ENCODE measurements around the gene ARFIP2.

Gene ARFIP2

DNA sequence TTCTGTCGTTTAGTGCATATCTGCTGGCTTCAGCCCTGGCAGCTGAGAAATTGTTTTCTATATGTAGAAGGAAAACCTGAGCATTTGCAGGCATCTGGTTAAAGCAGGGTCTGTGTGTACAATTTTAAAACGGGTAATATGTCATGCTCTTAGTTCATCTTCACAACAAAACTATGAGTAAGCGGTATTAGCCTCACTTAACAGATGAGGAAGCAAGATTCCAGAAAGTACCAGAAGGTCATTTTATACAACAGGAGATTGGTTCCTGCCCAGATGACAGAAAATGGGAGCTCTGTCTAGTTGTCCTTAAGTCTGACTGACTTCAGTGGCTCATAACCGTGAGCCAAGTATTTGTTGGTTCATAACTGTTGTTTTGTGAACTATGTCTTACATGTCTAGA, 1.3 kb upstream of the ARFIP2 start:
- H3K9me3 ChIP-seq (ENCODE audit: control insufficient read depth, insufficient read depth, low read length), result no peaks in the 10 kb centered on the region
- H3K27ac ChIP-seq (ENCODE audit: low read depth, low read length), result peak overlapping the region; percentile 95
- H3K4me1 ChIP-seq (ENCODE audit: control insufficient read depth, insufficient read depth, low read length), result peaks cover 12% of the 10 kb centered on the region
- H3K27me3 ChIP-seq (ENCODE audit: control insufficient read depth, insufficient read depth, low read length), result no peaks in the 10 kb centered on the region
- H3K4me3 ChIP-seq (ENCODE audit: low read depth, low read length), result peak overlapping the region; percentile 100
- no peak overlapping the region; the same call in 1 of the 2 replicates for H3K9ac ChIP-seq (ENCODE audit: low read depth, low read length)
- H3K36me3 ChIP-seq (ENCODE audit: control insufficient read depth, insufficient read depth, low read length), result peaks cover 79% of the 10 kb centered on the region

DNA sequence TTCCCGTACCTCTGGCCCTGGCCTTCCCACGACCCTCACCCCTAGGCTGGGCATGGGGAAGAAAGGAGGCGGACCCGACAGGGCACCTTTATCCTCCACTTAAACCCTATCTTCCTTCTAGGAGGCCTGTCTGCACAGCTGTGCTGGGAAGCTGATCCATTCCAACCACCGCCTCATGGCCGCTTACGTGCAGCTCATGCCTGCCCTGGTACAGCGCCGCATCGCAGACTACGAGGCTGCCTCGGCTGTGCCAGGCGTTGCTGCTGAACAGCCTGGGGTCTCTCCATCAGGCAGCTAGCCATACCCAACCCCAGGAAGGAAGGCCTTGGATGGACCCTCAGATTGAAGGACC, 769 bp upstream of the ARFIP2 start:
- H3K4me3 ChIP-seq (ENCODE audit: low read depth, low read length), result peak overlapping the region; percentile 100
- no peaks in the 10 kb centered on the region for H3K27me3 ChIP-seq (ENCODE audit: control insufficient read depth, insufficient read depth, low read length)
- H3K4me1 ChIP-seq (ENCODE audit: control insufficient read depth, insufficient read depth, low read length), result peaks cover 12% of the 10 kb centered on the region
- no peaks in the 10 kb centered on the region for H3K9me3 ChIP-seq (ENCODE audit: control insufficient read depth, insufficient read depth, low read length)
- H3K27ac ChIP-seq (ENCODE audit: low read depth, low read length), result peak overlapping the region; percentile 95
- peak overlapping the region; percentile 95 for H3K9ac ChIP-seq (ENCODE audit: low read depth, low read length)
- peaks cover 79% of the 10 kb centered on the region for H3K36me3 ChIP-seq (ENCODE audit: control insufficient read depth, insufficient read depth, low read length)

- Histone ChIP-seq H3K9me3 (ENCODE audit: control insufficient read depth, insufficient read depth, low read length) (no peaks in the 10 kb centered on the region), H3K27ac (ENCODE audit: low read depth, low read length) (peak overlapping the region; percentile 95), H3K36me3 (ENCODE audit: control insufficient read depth, insufficient read depth, low read length) (peaks cover 68% of the 10 kb centered on the region), H3K27me3 (ENCODE audit: control insufficient read depth, insufficient read depth, low read length) (no peaks in the 10 kb centered on the region), H3K4me1 (ENCODE audit: control insufficient read depth, insufficient read depth, low read length) (peaks cover 12% of the 10 kb centered on the region), H3K9ac (ENCODE audit: low read depth, low read length) (peak overlapping the region; percentile 92), H3K4me3 (ENCODE audit: low read depth, low read length) (peak overlapping the region; percentile 100)
Observed at GRCh38 chr11:6480299-6480914, 724 bp downstream of the ARFIP2 start.

DNA sequence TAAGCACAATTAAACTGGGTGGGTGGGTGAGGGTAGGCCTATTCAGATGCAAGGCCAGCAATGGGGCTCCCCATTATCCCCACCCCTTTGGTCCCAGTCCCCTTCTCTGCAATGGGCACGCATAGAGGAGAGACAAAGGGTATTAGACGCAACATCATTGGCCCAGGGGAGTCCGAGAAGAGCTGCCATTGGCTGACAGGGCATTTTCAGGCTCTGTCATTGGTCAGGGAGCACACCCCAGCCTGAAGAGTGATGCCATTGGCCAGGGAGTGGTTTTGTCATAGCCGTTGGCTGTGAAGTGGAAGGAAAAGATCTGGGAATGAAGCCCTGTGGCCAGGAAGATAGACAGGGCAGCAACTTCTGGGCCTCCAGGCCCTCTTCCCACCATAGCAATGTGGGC, 4.6 kb downstream of the ARFIP2 start:
- Histone ChIP-seq H3K9ac (ENCODE audit: low read depth, low read length) (no peak overlapping the region), H3K36me3 (ENCODE audit: control insufficient read depth, insufficient read depth, low read length) (peaks cover 36% of the 10 kb centered on the region), H3K4me1 (ENCODE audit: control insufficient read depth, insufficient read depth, low read length) (peaks cover 24% of the 10 kb centered on the region), H3K9me3 (ENCODE audit: control insufficient read depth, insufficient read depth, low read length) (no peaks in the 10 kb centered on the region), H3K27ac (ENCODE audit: low read depth, low read length) (no peak overlapping the region), H3K4me3 (ENCODE audit: low read depth, low read length) (no peak overlapping the region), H3K27me3 (ENCODE audit: control insufficient read depth, insufficient read depth, low read length) (no peaks in the 10 kb centered on the region; the same call in 1 of the 2 replicates)

DNA sequence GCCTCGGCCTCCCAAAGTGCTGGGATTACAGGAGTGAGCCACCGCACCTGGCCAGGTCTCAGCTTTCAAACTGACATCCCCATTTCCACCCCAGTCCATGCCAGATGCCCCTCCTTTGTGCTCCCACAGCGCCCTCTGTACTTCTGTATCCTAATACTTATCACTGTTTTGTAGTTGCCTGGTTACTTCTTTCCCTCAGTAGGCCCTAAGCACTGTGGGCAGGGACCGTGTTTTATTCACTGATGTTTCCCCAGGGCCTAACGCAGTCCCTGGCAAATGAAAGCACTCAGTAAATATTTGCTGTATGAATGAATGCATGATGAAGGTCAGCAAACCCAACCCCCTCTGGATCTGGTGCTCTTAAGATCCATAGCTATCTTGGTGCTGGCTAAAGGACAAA, 5.2 kb downstream of the ARFIP2 start:
- H3K4me3 ChIP-seq (ENCODE audit: low read depth, low read length), result no peak overlapping the region
- H3K9me3 ChIP-seq (ENCODE audit: control insufficient read depth, insufficient read depth, low read length), result no peaks in the 10 kb centered on the region
- peaks cover 36% of the 10 kb centered on the region for H3K36me3 ChIP-seq (ENCODE audit: control insufficient read depth, insufficient read depth, low read length)
- no peak overlapping the region for H3K9ac ChIP-seq (ENCODE audit: low read depth, low read length)
- peaks cover 2% of the 10 kb centered on the region; the same call in 1 of the 2 replicates for H3K27me3 ChIP-seq (ENCODE audit: control insufficient read depth, insufficient read depth, low read length)
- peaks cover 24% of the 10 kb centered on the region for H3K4me1 ChIP-seq (ENCODE audit: control insufficient read depth, insufficient read depth, low read length)
- H3K27ac ChIP-seq (ENCODE audit: low read depth, low read length), result no peak overlapping the region

DNA sequence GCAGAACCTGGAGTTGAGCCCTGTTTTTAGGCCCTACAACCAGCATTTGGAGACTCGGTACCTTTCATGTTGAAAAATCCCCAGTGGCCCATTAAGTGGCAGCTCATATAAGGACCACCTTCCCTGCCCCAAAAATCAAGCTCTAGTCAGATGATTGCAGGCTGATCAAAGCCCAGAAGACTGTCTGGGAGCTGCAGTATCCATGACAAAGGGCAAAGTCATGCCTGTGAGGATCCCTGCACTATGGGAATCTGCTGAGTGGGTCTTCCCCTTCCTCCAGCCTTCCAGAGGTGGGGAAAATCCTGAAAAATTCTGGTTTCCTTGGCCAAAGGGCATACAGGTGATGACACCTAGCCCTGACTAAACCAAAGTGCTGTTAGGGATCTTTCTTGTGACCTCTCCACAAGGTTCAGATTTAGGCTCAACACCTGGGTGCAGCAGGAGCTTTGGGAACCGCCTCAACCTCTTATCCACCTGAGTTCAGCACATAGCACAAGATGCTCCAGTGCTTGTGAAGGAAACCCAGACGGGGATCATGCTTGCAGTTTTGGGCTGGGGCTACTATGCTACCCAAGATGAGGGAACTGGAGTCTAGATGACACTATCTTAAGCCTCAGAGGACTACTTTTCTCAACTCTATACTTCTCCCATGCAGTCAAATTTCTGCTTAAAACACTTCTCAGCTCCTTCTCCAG, 6.2 kb downstream of the ARFIP2 start:
- Histone ChIP-seq H3K4me3 (ENCODE audit: low read depth, low read length) (peak overlapping the region; percentile 67), H3K36me3 (ENCODE audit: control insufficient read depth, insufficient read depth, low read length) (peaks cover 35% of the 10 kb centered on the region), H3K27me3 (ENCODE audit: control insufficient read depth, insufficient read depth, low read length) (peaks cover 2% of the 10 kb centered on the region; the same call in 1 of the 2 replicates), H3K27ac (ENCODE audit: low read depth, low read length) (peak overlapping the region; percentile 86), H3K9ac (ENCODE audit: low read depth, low read length) (no peak overlapping the region), H3K4me1 (ENCODE audit: control insufficient read depth, insufficient read depth, low read length) (peaks cover 18% of the 10 kb centered on the region), H3K9me3 (ENCODE audit: control insufficient read depth, insufficient read depth, low read length) (no peaks in the 10 kb centered on the region)

DNA sequence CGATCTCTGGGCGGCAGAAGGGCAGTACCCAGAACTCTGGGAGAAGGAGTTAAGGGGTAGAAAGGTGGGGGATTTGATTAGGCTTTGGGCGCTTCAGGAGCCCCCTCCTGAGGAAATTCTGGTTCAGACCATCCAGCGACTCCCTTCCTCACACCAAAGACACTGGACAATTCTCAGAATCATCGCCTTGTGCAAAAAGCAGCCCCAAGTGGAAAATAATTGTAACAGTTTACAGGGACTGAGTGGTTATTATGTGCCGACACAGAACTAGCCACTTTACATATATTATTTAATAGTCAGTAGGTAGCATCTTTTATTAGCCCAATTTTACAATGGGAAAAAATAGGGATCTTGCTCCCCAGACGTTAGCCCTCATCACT, 6.7 kb downstream of the ARFIP2 start:
- Histone ChIP-seq H3K27me3 (ENCODE audit: control insufficient read depth, insufficient read depth, low read length) (peaks cover 2% of the 10 kb centered on the region; the same call in 1 of the 2 replicates), H3K4me3 (ENCODE audit: low read depth, low read length) (peak overlapping the region; percentile 67), H3K27ac (ENCODE audit: low read depth, low read length) (peak overlapping the region; percentile 86), H3K9me3 (ENCODE audit: control insufficient read depth, insufficient read depth, low read length) (no peaks in the 10 kb centered on the region), H3K36me3 (ENCODE audit: control insufficient read depth, insufficient read depth, low read length) (peaks cover 29% of the 10 kb centered on the region), H3K9ac (ENCODE audit: low read depth, low read length) (peak overlapping the region; percentile 73), H3K4me1 (ENCODE audit: control insufficient read depth, insufficient read depth, low read length) (peaks cover 21% of the 10 kb centered on the region)

GRCh38 chr11:6473451-6474412, 7.4 kb downstream of the ARFIP2 start, which contains the start of gene TRIM3:
Gene TRIM3, minus strand, starts transcription at chr11:6473941. Its CDS starts 8,246 bp downstream, at chr11:6465695.
- no peaks in the 10 kb centered on the region for H3K9me3 ChIP-seq (ENCODE audit: control insufficient read depth, insufficient read depth, low read length)
- H3K4me3 ChIP-seq (ENCODE audit: low read depth, low read length), result peak within 1 kb of the TSS; percentile 92
- peak within 1 kb of the TSS; percentile 73 for H3K9ac ChIP-seq (ENCODE audit: low read depth, low read length)
- H3K27me3 ChIP-seq (ENCODE audit: control insufficient read depth, insufficient read depth, low read length), result peaks cover 2% of the 10 kb centered on the region; the same call in 1 of the 2 replicates
- H3K4me1 ChIP-seq (ENCODE audit: control insufficient read depth, insufficient read depth, low read length), result peaks cover 25% of the 10 kb centered on the region
- peak within 1 kb of the TSS; percentile 86 for H3K27ac ChIP-seq (ENCODE audit: low read depth, low read length)
- peaks cover 22% of the 10 kb centered on the region for H3K36me3 ChIP-seq (ENCODE audit: control insufficient read depth, insufficient read depth, low read length)

DNA sequence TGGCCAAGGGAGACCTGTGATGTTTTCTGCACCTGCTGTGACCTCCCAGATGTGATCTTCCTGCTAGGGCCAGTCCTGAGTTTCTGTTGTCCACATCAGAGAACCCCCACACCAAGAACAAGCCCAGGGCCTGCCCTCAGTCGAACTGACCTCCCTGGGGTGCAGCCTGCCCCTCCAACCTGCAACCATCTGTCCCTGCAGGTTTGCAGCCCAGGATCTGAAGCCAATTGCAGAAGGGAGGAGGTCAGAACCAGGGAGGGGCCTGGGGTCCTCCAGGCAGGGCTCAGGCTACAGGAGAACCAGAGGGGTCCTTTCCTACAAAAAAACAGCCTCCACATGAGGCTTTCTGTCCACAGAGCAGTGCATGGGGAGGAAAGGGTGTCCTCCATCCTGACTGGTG, 8.2 kb downstream of the ARFIP2 start:
- peaks cover 2% of the 10 kb centered on the region; the same call in 1 of the 2 replicates for H3K27me3 ChIP-seq (ENCODE audit: control insufficient read depth, insufficient read depth, low read length)
- H3K4me1 ChIP-seq (ENCODE audit: control insufficient read depth, insufficient read depth, low read length), result peaks cover 27% of the 10 kb centered on the region
- H3K4me3 ChIP-seq (ENCODE audit: low read depth, low read length), result peak overlapping the region; percentile 92; the same call in 1 of the 2 replicates
- no peak overlapping the region for H3K27ac ChIP-seq (ENCODE audit: low read depth, low read length)
- peaks cover 15% of the 10 kb centered on the region for H3K36me3 ChIP-seq (ENCODE audit: control insufficient read depth, insufficient read depth, low read length)
- H3K9ac ChIP-seq (ENCODE audit: low read depth, low read length), result no peak overlapping the region
- H3K9me3 ChIP-seq (ENCODE audit: control insufficient read depth, insufficient read depth, low read length), result no peaks in the 10 kb centered on the region

- H3K4me3 ChIP-seq (ENCODE audit: low read depth, low read length), result no peak overlapping the region
- H3K27ac ChIP-seq (ENCODE audit: low read depth, low read length), result no peak overlapping the region
- H3K9me3 ChIP-seq (ENCODE audit: control insufficient read depth, insufficient read depth, low read length), result no peaks in the 10 kb centered on the region
- peaks cover 18% of the 10 kb centered on the region for H3K4me1 ChIP-seq (ENCODE audit: control insufficient read depth, insufficient read depth, low read length)
- H3K9ac ChIP-seq (ENCODE audit: low read depth, low read length), result no peak overlapping the region
- H3K36me3 ChIP-seq (ENCODE audit: control insufficient read depth, insufficient read depth, low read length), result no peaks in the 10 kb centered on the region
- peaks cover 2% of the 10 kb centered on the region; the same call in 1 of the 2 replicates for H3K27me3 ChIP-seq (ENCODE audit: control insufficient read depth, insufficient read depth, low read length)
Observed at GRCh38 chr11:6469599-6469998, 11.5 kb downstream of the ARFIP2 start.

Data from HUES48 (cell line).